ENCODE data around the gene LIMA1. TPM values are rescaled to one million over a fixed set of nuclear protein-coding genes. Genes with fewer than 3 reads are reported as not detected.

Gene LIMA1
- total and polyA plus RNA-seq, 2 of the 4 experiments (the other 2 are of a cell fraction): 126 to 163 TPM

DNA sequence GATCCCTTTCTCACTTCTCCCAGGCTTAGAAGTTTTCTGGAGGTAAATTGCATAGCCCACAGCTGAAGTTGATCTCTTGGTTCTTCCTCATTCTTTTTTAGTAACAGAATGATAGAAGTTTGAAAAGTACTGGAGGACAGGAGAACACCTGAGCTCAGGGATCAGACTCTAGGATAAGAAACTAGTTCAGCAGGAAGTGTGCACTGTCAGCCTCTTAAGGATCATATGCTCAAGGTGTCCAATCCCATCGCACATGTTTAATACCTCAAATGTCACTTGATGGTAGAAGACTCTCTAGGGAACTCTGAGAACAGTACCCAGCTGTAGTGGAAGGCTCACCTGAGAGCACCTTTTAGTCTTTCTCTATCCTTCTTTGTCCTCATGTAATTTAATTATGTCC lies 14.7 kb upstream of the LIMA1 start:
- H3K23ac ChIP-seq (ENCODE audit: low read depth, low read length): no peak overlapping the region
- H3K18ac ChIP-seq (ENCODE audit: low read depth, low read length): no peak overlapping the region
- H2BK5ac ChIP-seq (ENCODE audit: low read depth, low read length, poor library complexity, severe bottlenecking): no peak overlapping the region
- no peak overlapping the region for H3K4ac ChIP-seq (ENCODE audit: low read depth, low read length)
- ATAC-seq (ENCODE audit: low read depth) (no peak), DNase-seq (no peak)
- H3K14ac ChIP-seq (replicated peaks; ENCODE audit: low read depth, low read length): no peak overlapping the region
- no peak overlapping the region for H2AK5ac ChIP-seq (ENCODE audit: low read depth, low read length)
- H3K56ac ChIP-seq (ENCODE audit: extremely low read depth, insufficient read depth, low read length): no peak overlapping the region
- H2BK120ac ChIP-seq (ENCODE audit: low read depth, low read length): no peak overlapping the region
- no peak overlapping the region for H3K4me3 ChIP-seq (ENCODE audit: insufficient read depth, low read depth, low read length)
- no peaks in the 10 kb centered on the region for H3K36me3 ChIP-seq (ENCODE audit: control insufficient read depth, insufficient read depth, low read length)
- dilution Hi-C loops (cut with HindIII; ENCODE audit: low sequenced_read_pairs, unreplicated experiment) (no loop called here), intact Hi-C loops (cut with micrococcal nuclease) (no loop called here), in situ Hi-C loops (cut with MboI; ENCODE audit: low sequenced_read_pairs) (no loop called here)
- H4K5ac ChIP-seq (ENCODE audit: low read depth, low read length): no peak overlapping the region
- no TSS peak for BruUV-seq (replicated peaks)
- no peak overlapping the region for H3K9ac ChIP-seq (ENCODE audit: low read depth, low read length)
- ChIA-PET POLR2A (ENCODE audit: unreplicated experiment) (no interaction called here), CTCF (no interaction called here)
- 83% methylated on average over 1 of the region's 1 CpG; no CpG with 5 or more reads in 1 of the 2 experiments for WGBS, 2 experiments (ENCODE audit: extremely low coverage in 2 of 2, insufficient read length in 1 of 2)
- no peak overlapping the region for H3K27ac ChIP-seq (ENCODE audit: insufficient read depth, low read length)
- no peak overlapping the region for H2AFZ ChIP-seq (replicated peaks; ENCODE audit: low read length, poor library complexity)
- H3K27me3 ChIP-seq (ENCODE audit: control insufficient read depth, insufficient read depth, low read length): no peaks in the 10 kb centered on the region
- H2AK9ac ChIP-seq (replicated peaks; ENCODE audit: low read depth, low read length, poor library complexity): no peak overlapping the region
- no peak overlapping the region for H2BK15ac ChIP-seq (ENCODE audit: low read depth, low read length)
- H4K20me1 ChIP-seq (ENCODE audit: insufficient read depth, low read length): no peaks in the 10 kb centered on the region
- H4K91ac ChIP-seq (ENCODE audit: insufficient read depth, low read depth, low read length): no peak overlapping the region
- peaks cover 5% of the 10 kb centered on the region; the same call in 1 of the 2 replicates for H3K9me1 ChIP-seq (ENCODE audit: insufficient read depth, low read length)
- TF ChIP-seq MAFK (IDR thresholded peaks at IDR 0.05; ENCODE audit: low read depth, low read length) (no peak), BHLHE40 (IDR thresholded peaks at IDR 0.05; ENCODE audit: low read depth, low read length) (no peak)
- H3K4me1 ChIP-seq (ENCODE audit: control insufficient read depth, insufficient read depth, low read length): peaks cover under 1% of the 10 kb centered on the region
- H3K9me3 ChIP-seq (ENCODE audit: control insufficient read depth, insufficient read depth, low read length): no peaks in the 10 kb centered on the region
- peaks cover 0 to under 1% of the 10 kb centered on the region in 2 experiments; a peak in 1 of 4 replicates for H3K79me1 ChIP-seq (ENCODE audit: low read depth in 1 of 2, low read length in 2 of 2)
- no peak overlapping the region for H2BK20ac ChIP-seq (ENCODE audit: low read depth, low read length)
- no peak overlapping the region for H4K8ac ChIP-seq (ENCODE audit: low read depth in 2 of 2, low read length in 2 of 2)
- H3K4me2 ChIP-seq (ENCODE audit: low read depth, low read length): no peak overlapping the region

Data from IMR-90 (cell line).